Measurements from ENCODE around the gene AKR1C4.

Gene AKR1C4

DNA sequence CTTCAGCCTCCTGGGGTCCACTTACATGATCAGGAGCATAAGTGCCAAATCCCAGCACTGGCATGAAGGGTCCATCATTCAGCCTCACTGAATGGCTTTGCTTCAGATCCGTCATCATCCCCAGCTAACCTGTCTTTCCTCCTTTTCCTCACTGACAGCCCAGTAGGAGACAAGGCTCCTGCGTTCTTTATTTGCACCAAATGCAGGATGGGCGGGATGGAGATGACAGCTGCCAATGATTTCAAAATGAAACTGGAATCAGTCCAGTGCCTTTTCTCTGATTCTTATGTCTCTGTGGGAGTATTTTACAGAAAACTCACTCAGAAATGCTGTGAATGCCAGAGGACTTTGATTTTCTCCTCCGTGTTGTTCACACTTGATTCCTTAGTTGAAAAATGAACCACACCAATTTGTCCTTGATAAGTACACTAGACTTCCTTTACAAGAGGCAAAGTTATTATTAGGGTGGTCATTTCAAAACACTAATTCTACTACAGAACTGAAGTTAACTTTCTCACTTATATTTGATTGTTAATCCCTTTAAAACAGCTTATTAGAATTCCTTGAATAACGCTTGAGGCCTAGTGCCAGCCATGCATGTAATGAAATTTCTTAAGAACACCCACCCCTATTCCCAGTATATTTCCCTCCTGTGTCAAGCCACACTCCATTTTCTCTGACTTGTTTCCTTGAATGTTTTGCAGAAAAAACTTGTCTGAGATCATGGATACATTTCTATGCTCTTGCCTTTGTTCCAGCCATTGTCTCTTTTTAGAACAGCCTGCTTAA is 11.5 kb upstream of the AKR1C4 start, which contains the start of gene AKR1C8:
TSS of gene AKR1C8 (minus strand) at position 164 of the 789 bp plus-strand sequence. CDS start at position 118, 46 bp downstream.
- DNase-seq (ENCODE audit: low read depth), result no peak
- no peak within 1 kb of the TSS for H3K4me3 ChIP-seq (ENCODE audit: low read depth, low read length)
- TF ChIP-seq, protein P1, sequence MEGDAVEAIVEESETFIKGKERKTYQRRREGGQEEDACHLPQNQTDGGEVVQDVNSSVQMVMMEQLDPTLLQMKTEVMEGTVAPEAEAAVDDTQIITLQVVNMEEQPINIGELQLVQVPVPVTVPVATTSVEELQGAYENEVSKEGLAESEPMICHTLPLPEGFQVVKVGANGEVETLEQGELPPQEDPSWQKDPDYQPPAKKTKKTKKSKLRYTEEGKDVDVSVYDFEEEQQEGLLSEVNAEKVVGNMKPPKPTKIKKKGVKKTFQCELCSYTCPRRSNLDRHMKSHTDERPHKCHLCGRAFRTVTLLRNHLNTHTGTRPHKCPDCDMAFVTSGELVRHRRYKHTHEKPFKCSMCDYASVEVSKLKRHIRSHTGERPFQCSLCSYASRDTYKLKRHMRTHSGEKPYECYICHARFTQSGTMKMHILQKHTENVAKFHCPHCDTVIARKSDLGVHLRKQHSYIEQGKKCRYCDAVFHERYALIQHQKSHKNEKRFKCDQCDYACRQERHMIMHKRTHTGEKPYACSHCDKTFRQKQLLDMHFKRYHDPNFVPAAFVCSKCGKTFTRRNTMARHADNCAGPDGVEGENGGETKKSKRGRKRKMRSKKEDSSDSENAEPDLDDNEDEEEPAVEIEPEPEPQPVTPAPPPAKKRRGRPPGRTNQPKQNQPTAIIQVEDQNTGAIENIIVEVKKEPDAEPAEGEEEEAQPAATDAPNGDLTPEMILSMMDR (conservative IDR thresholded peaks at IDR 0.05; ENCODE audit: low read depth, low read length), result no peak

DNA sequence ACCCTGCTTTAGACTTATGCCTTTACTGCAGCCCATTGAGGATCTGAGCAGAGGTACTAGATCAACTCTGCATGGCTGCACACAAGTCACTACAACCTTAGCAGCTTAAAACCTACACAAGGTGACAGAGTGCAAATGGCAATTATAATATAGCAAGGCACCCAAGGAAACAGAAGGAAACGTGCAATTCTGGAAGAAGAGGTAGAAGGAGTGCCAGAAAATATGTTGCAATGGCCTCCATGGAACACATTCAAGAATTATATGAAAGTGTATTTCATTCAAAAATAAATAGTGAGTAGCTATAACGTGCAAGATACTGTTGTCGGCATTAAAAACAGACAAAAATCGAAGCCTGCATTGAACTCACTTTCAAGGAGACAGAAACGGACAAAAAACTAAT is 8.8 kb upstream of the AKR1C4 start:
- no peak for DNase-seq (ENCODE audit: low read depth)
- no peak overlapping the region for H3K4me3 ChIP-seq (ENCODE audit: low read depth, low read length)
- TF ChIP-seq, protein P1 (conservative IDR thresholded peaks at IDR 0.05; ENCODE audit: low read depth, low read length), result no peak

DNA sequence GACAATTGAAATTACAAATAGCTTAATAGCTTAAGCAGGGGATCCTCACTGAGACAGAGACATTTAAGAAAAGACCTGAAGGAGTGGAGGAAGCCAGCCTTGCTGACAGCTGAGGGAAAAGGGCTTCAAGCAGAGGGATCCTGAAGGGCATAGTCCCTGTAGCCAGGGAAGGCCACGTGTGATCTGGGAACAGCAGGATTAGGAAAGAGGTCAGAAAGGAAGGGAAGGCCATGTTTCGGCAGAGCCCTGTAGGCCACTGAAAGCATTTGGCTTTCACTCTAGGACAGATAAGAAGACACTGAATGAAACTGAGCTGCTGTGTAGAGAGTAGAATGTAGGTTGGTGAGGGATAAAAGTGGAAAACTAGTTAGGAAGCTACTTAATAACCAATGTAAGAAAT is 8.3 kb upstream of the AKR1C4 start:
- no peak for DNase-seq (ENCODE audit: low read depth)
- TF ChIP-seq, protein P1 (conservative IDR thresholded peaks at IDR 0.05; ENCODE audit: low read depth, low read length), result no peak
- H3K4me3 ChIP-seq (ENCODE audit: low read depth, low read length), result no peak overlapping the region

DNA sequence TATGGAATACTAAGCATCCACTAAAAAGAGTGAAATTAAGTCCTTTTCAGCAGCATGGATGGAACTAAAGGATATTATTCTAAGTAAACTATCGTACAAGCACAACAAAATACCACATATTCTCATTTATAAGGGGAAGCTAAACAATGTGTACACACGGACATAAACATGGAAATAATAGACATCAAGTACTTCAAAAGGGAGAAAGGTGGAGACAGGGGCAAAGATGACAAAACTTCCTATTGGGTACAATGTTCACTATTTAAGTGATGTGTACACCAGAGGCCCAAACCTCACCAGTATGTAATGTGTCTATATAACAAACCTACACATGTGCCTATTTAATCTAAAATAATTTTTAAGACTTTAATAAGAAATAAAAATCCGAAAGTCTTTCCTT is 2.2 kb upstream of the AKR1C4 start:
- TF ChIP-seq, protein P1 (conservative IDR thresholded peaks at IDR 0.05; ENCODE audit: low read depth, low read length), result no peak
- no peak for DNase-seq (ENCODE audit: low read depth)
- no peak overlapping the region for H3K4me3 ChIP-seq (ENCODE audit: low read depth, low read length)

DNA sequence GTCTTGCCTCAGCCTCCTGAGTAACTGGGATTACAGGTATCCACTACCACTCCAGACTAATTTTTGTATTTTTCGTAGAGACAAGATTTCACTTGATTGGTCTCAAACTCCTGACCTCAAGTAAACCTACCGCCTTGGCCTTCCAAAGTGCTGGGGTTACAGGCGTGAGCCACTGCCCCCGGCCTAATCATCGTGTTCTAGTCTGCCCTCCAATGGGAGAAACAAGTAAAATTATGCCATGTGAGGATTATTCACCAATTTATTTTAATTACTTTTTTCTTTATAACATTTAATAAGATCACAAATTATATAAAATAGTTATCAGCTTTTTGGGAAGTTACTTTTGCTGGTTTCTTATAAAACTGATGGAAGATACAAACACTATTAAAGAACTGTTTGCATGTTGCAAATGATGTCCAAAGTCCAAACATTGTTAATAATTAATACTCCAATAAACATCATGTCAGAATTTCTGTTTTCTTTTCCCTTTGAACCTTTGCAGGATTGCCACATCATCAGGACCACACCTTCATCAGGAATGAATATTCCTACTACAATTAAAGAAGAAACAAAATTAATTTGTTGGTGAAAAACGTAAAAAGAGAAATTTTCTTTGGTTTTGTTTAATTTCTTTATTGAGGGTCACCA is 786 bp upstream of the AKR1C4 start:
- TF ChIP-seq, protein P1 (conservative IDR thresholded peaks at IDR 0.05; ENCODE audit: low read depth, low read length), result no peak
- no peak overlapping the region for H3K4me3 ChIP-seq (ENCODE audit: low read depth, low read length)
- no peak for DNase-seq (ENCODE audit: low read depth)

DNA sequence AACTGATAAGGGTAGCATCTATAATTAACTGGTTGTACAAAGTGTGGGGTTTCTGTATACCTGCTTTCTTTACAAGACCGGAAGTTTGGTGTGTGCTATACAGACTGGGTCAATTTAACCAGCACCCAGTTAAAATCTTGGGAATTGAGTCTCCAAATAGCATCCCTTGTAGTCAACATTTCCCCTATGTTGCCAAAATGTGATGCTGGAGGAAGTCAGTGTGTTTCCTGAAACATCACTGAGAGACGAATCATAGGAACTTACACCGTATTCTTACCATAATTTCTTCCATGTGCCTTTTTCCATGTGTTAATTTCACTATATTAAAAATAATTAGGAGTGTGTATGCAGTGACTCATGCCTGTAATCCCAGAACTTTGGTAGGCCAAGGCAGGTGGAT is 1.7 kb downstream of the AKR1C4 start:
- TF ChIP-seq, protein P1 (conservative IDR thresholded peaks at IDR 0.05; ENCODE audit: low read depth, low read length), result no peak
- no peak for DNase-seq (ENCODE audit: low read depth)
- no peak overlapping the region for H3K4me3 ChIP-seq (ENCODE audit: low read depth, low read length)
